ENCODE measurements around the gene AP2A2.

The AP2A2 gene

DNA sequence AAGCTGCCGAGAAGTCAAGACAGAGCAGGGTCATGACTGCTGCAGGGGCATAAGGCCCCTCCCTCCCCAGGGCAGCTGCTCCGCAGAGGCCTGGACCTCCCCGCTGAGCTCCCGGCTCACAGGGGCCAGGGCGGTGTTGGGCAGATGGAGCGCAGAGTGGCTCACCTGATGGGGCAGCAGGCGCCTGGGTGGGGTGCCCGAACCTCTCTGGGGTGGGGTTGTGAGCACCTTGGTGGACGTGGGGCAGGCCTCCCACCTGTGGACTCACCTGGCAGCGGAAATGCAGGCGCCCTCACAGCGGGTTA, 87.9 kb downstream of the AP2A2 start:
- no peak overlapping the region for H3K4me3 ChIP-seq (ENCODE audit: low read length, poor library complexity, severe bottlenecking)
- H4K20me1 ChIP-seq (ENCODE audit: insufficient read depth, low read length, poor library complexity, severe bottlenecking), result no peaks in the 10 kb centered on the region
- TF ChIP-seq EZH2phosphoT487 (IDR thresholded peaks at IDR 0.05; ENCODE audit: borderline replicate concordance), result no peak
- TF ChIP-seq, protein P1, sequence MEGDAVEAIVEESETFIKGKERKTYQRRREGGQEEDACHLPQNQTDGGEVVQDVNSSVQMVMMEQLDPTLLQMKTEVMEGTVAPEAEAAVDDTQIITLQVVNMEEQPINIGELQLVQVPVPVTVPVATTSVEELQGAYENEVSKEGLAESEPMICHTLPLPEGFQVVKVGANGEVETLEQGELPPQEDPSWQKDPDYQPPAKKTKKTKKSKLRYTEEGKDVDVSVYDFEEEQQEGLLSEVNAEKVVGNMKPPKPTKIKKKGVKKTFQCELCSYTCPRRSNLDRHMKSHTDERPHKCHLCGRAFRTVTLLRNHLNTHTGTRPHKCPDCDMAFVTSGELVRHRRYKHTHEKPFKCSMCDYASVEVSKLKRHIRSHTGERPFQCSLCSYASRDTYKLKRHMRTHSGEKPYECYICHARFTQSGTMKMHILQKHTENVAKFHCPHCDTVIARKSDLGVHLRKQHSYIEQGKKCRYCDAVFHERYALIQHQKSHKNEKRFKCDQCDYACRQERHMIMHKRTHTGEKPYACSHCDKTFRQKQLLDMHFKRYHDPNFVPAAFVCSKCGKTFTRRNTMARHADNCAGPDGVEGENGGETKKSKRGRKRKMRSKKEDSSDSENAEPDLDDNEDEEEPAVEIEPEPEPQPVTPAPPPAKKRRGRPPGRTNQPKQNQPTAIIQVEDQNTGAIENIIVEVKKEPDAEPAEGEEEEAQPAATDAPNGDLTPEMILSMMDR (conservative IDR thresholded peaks at IDR 0.05; ENCODE audit: low read length), result no peak

DNA sequence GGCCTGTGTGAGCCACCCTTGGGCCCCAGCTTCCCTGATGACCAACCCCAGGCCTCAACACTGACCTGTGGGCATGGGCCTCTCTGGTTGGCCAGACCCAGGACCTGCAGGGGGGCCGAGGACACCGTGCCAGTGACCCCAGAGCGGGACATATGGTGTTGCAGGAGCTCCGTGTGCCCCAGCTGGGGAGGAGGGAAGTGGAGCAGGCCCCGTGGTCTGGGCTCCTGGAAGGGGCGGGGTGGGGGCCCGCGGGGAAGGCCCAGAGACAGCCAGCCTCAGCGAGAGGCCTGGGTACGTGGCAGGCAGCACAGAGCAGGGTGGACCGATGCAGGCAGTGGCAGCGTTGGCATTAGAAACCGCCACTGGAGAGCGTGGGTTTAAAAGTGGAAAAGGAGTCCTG, 88.6 kb downstream of the AP2A2 start:
- TF ChIP-seq, protein P1 (conservative IDR thresholded peaks at IDR 0.05; ENCODE audit: low read length), result no peak
- no peak for TF ChIP-seq EZH2phosphoT487 (IDR thresholded peaks at IDR 0.05; ENCODE audit: borderline replicate concordance)
- Histone ChIP-seq H4K20me1 (ENCODE audit: insufficient read depth, low read length, poor library complexity, severe bottlenecking) (no peaks in the 10 kb centered on the region), H3K4me2 (ENCODE audit: low read depth, low read length, poor library complexity, severe bottlenecking) (no peak overlapping the region), H2AFZ (ENCODE audit: low read length) (no peak overlapping the region), H3K9me3 (ENCODE audit: insufficient read depth, low read depth, low read length) (no peaks in the 10 kb centered on the region), H3K36me3 (ENCODE audit: insufficient read depth, low read length) (peaks cover 28% of the 10 kb centered on the region; the same call in 1 of the 2 replicates), H3K4me3 (ENCODE audit: low read length, poor library complexity, severe bottlenecking) (no peak overlapping the region), H3K9me2 (replicated peaks; ENCODE audit: low read depth, low read length) (no peaks in the 10 kb centered on the region), H3F3A (ENCODE audit: low read depth) (no peaks in the 10 kb centered on the region), H3K4me1 (ENCODE audit: insufficient read depth, low read length, poor library complexity, severe bottlenecking) (no peaks in the 10 kb centered on the region), H3K79me2 (ENCODE audit: insufficient read depth, low read length) (no peaks in the 10 kb centered on the region), H3K9ac (ENCODE audit: low read depth, low read length, poor library complexity, severe bottlenecking) (no peak overlapping the region), H3K27me3 (ENCODE audit: insufficient read depth, low read length, poor library complexity, severe bottlenecking) (no peaks in the 10 kb centered on the region)

More for the DNA sequence above, 87.9 kb downstream of the AP2A2 start:
- Histone ChIP-seq H3K79me2 (ENCODE audit: insufficient read depth, low read length) (no peaks in the 10 kb centered on the region), H3K9ac (ENCODE audit: low read depth, low read length, poor library complexity, severe bottlenecking) (no peak overlapping the region), H3K27me3 (ENCODE audit: insufficient read depth, low read length, poor library complexity, severe bottlenecking) (no peaks in the 10 kb centered on the region), H3K4me2 (ENCODE audit: low read depth, low read length, poor library complexity, severe bottlenecking) (no peak overlapping the region), H2AFZ (ENCODE audit: low read length) (no peak overlapping the region), H3K4me1 (ENCODE audit: insufficient read depth, low read length, poor library complexity, severe bottlenecking) (no peaks in the 10 kb centered on the region), H3K9me3 (ENCODE audit: insufficient read depth, low read depth, low read length) (no peaks in the 10 kb centered on the region), H3K36me3 (ENCODE audit: insufficient read depth, low read length) (peaks cover 34% of the 10 kb centered on the region; the same call in 1 of the 2 replicates), H3K9me2 (replicated peaks; ENCODE audit: low read depth, low read length) (no peaks in the 10 kb centered on the region), H3F3A (ENCODE audit: low read depth) (no peaks in the 10 kb centered on the region)

DNA sequence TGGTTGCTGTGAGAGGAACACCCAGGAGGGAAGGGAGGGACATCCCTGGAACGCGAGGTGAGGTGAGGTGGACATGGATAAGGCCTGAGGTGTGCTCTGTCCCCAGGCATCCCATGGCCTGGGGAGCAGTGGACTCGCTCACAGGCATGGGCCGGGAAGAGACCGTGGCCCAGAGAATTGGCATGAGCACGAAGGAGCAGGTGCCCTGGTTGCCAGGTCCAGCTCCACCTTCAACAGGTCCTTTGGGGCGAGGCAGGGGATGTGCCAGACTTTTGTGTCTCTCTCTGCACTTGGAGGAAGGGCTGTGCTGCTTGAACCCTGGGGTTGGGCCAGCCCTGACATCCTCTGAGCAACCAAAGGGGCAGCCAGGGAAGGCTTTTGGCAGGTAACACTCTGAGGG, 89.4 kb downstream of the AP2A2 start:
- no peaks in the 10 kb centered on the region for H3F3A ChIP-seq (ENCODE audit: low read depth)
- no peaks in the 10 kb centered on the region for H3K4me1 ChIP-seq (ENCODE audit: insufficient read depth, low read length, poor library complexity, severe bottlenecking)
- no peaks in the 10 kb centered on the region for H3K79me2 ChIP-seq (ENCODE audit: insufficient read depth, low read length)
- H3K27me3 ChIP-seq (ENCODE audit: insufficient read depth, low read length, poor library complexity, severe bottlenecking), result no peaks in the 10 kb centered on the region
- no peak overlapping the region for H2AFZ ChIP-seq (ENCODE audit: low read length)
- no peak for TF ChIP-seq EZH2phosphoT487 (IDR thresholded peaks at IDR 0.05; ENCODE audit: borderline replicate concordance)
- TF ChIP-seq, protein P1 (conservative IDR thresholded peaks at IDR 0.05; ENCODE audit: low read length), result no peak
- no peaks in the 10 kb centered on the region for H4K20me1 ChIP-seq (ENCODE audit: insufficient read depth, low read length, poor library complexity, severe bottlenecking)
- H3K4me3 ChIP-seq (ENCODE audit: low read length, poor library complexity, severe bottlenecking), result no peak overlapping the region
- H3K9ac ChIP-seq (ENCODE audit: low read depth, low read length, poor library complexity, severe bottlenecking), result no peak overlapping the region
- no peaks in the 10 kb centered on the region for H3K9me2 ChIP-seq (replicated peaks; ENCODE audit: low read depth, low read length)
- H3K36me3 ChIP-seq (ENCODE audit: insufficient read depth, low read length), result peaks cover 22% of the 10 kb centered on the region; the same call in 1 of the 2 replicates
- H3K4me2 ChIP-seq (ENCODE audit: low read depth, low read length, poor library complexity, severe bottlenecking), result no peak overlapping the region
- no peaks in the 10 kb centered on the region for H3K9me3 ChIP-seq (ENCODE audit: insufficient read depth, low read depth, low read length)

Measured in Loucy (cell line).